Activated CD4-positive, alpha-beta T cell treated with anti-CD3 and anti-CD28 coated beads, Interleukin-2, Interleukin-6, amounts not matched to agents 100 ng/mL and 50 ng/mL, durations not matched to agents 16 hours and 8 hours (primary cell): Measurements from ENCODE around the gene PALLD.
A peak's percentile ranks its signal among the peaks of the same experiment; 100 is the strongest.

Experiments used
- DNase-seq: peaks from one replicate; pipeline ENCODE4 v3.0.0-alpha.2; 2020

PALLD gene

GRCh38 chr4:168560184-168561180 is 63.6 kb downstream of the PALLD start:
- DNase-seq = no peak

DNA sequence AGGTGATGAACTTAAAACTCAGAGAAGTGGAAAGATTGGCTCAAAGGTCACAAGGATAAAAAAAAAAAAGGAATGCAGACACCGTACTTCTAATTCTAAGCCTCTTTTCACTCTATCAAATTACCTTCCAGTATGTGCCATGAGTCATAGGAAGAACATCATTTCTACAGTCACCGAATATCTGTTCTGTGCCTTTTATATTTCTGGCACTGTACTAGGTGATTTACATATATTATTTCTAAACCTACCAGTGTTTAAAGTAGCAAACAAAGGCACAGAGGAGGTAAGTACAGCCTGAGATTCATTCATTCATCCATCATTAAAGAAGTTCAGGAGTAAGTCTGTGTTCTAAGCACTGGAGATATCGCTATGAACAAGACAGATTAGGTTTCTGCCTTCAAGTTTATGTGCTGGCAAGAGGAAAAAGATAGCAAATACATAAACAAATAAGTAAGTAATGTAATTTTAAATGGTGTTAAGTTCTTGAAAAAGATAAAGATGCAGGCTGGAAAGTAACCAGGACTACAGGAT is 65.3 kb downstream of the PALLD start:
- no peak for DNase-seq

DNA sequence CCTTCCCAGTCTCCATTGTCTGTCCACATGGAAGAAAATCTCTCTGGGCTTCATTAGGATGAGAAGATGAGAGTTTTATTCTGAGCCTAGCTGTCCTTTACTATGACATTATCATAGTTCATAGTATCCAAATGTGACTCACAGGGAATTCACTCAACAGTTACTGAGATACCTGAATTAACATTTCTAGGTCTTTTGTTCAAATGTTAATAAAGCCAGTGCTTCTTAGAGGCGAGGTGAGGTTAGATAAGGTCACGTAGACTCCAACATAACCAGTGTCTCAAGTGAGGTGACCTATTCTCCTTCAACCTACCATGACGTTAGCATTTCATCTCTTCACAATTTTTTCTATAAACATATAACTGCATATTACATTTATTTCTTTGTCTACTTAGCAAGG is 67.2 kb downstream of the PALLD start:
- no peak for DNase-seq

- no peak for DNase-seq
Measured at GRCh38 chr4:168565130-168565529, 68.3 kb downstream of the PALLD start.

- no peak for DNase-seq
Measured at GRCh38 chr4:168566726-168567125, 69.9 kb downstream of the PALLD start.

GRCh38 chr4:168569066-168569930 is 72.4 kb downstream of the PALLD start:
- peak; percentile 7 for DNase-seq

DNA sequence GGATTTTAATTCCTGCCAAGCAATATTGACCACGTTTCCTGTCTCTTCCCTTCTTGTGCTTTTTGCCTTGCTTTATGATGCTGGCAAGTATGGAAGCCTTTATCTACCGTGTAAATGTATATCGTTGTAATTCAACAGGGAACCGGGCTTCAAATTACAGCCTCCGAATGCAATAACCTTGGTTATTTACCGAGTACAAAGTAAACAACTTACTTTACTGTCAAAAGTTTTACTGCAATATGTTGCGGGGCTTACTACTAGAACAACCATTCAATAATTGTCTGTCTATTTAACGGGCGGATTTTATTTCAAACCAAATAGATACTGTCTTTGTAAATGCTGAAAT is 73.1 kb downstream of the PALLD start:
- no peak for DNase-seq

- DNase-seq = no peak
Measured at GRCh38 chr4:168570466-168570865, 73.6 kb downstream of the PALLD start.

DNA sequence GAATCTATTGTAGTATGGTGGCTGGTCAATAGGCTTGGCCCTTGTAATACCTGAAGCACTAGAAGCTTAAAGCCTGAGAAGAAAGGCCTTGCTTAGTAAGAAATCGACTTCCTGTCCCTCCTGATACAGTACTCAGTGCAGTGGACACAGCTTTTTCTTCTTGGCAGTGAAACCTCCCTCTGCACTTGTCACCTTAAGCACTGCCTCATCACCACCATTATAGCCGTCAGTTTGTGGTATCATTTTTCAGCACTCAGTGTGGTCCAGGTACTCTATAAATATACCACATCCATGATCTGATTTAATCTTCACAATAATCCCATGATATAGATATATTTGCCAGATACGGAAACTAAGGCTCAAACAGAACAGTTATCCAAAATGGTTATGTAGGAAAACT is 75.2 kb downstream of the PALLD start:
- DNase-seq = no peak

DNA sequence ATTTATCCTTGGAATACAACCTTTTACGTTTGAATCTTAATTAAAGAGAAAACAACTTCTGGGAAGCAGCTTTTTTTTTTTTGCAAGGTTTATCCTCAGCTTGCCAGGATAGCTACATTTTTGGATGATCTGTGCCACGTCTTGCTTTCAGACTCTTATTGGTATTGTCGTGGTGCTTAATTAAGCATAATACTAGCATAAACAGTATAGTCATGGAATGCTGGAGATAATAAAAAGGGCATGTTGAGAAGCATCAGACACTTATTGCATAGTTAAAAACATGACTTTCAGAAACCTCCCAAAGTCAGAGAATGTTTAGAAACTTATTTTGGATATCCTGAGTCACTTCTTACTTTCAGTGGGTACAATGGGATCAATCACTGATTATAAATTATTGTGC is 77.0 kb downstream of the PALLD start:
- no peak for DNase-seq

- DNase-seq = no peak
Measured at GRCh38 chr4:168574581-168575295, 77.9 kb downstream of the PALLD start.

DNA sequence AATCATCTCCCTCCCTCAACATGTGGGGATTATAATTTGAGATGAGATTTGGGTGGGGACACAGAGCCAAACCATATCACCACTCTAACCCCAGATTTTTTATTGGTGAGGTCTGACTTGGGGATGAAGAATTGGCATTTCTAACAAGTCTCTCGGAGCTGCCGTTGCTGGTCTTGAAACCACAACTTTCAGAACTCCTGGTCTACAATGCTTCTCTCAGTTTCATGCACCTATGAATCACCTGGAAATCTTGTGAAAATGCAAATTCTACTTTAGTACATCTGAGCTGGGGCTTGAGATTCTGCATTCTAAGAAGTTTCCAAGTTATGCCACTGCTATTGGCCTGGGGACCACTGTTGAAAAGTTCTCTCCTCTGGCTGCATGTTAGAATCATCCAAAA is 78.6 kb downstream of the PALLD start:
- no peak for DNase-seq

DNA sequence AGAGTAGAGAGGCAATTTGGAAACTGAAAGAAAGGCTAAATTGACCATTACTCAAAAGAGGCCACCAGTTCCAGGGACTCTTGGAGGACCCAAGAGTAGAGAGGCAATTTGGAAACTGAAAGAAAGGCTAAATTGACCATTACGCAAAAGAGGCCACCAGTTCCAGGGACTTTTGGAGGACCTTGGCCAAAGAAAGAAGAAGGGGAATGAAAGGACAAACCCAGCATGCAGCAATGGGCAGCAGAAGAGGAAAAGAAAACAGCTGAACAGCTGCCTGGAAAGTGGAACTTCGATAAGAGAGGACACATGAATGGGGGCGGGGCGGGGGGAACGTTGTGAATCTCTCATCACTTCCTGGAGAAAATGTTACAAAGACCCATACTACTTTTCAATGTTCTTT is 80.8 kb downstream of the PALLD start:
- no peak for DNase-seq

DNA sequence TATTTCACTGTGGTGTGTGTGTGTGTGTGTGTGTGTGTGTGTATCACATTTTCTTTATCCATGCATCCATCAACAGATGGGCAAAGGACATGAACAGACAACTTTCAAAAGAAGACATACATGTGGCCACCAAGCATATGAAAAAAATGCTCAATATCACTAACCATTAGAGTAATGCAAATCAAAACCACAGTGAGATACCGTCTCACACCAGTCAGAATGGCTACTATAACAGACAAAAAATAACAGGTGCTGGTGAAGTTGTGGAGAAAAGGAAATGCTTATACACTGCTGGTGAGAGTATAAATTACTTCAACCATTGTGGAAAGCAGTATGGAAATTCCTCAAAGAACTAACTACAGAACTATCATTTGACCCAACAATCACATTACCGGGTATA is 83.4 kb downstream of the PALLD start:
- DNase-seq = no peak

- peak; percentile 23 for DNase-seq
Measured at GRCh38 chr4:168584321-168584771, 87.5 kb downstream of the PALLD start.

DNA sequence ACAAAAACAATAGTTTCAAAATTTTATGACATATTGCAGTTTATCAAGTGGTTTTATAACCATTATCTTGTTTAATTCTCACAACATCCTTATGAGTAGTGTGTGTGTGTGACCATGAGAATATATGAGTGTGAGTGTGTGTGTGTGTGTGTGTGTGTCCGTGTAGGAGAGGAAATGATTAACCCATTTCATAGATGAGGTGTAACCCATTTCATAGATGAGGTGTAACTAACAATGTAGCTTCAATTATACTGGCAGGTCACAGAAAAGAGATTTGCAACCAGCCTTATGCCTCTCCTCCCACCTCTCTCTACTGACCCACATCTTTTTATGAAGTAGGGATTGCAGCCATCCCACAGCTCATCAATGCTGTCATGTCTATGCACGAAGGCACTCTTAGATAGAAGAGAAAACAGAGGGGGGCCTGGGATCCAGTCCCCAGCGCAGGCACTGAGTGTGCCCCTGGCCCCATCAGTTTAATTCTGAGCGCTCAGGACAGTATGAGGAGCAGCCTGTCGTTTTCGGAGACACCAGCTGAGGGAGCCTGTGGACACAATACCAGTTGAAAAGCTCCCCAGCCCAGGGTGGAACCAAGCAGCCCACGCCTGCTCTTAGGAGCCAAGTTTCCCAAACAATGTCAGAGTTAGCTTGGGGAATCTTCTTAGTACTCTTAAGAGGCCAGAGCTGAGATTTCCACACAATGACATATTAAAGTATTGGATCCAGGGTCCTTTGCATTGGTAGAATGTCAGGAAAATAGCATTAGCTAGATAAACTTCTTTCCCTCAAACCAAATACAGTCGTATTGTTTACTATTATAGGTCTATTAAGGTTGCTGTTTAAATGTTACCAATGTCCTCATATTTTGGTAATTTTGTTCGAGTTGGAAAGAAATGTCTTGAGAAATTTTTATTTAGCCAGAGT is 88.6 kb downstream of the PALLD start:
- DNase-seq = peak; percentile 30

GRCh38 chr4:168586926-168587325 is 90.1 kb downstream of the PALLD start:
- no peak for DNase-seq

GRCh38 chr4:168587411-168588125 is 90.7 kb downstream of the PALLD start:
- DNase-seq = no peak

DNA sequence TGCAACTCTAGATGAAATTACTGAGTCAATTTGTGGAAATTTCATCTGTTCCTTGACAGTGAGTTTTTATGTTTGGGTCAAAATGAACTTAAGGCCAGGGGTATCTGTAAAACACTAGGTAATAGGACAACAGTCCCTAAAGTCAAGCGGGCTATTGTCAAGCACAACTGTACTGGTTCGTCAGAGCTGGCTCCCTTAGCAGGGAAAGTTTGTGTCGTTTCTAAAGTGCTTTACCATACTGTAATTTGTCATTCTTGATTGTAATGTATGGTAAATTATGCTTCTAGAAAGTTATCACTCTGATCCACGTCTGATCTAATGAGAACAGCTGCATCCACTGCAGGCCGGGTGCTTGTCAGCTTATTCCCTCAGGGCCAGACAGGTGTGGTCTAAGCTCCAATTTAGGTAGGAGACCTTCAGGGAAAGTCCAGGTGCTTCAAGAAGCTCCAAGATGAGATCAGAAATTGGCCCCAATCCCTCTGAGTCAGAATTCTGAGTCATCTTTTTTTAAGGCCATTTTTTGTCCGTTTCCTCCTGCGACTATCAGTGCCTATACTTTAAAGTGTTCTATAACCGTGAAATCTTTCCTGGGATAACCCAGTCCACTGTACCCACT is 92.2 kb downstream of the PALLD start:
- DNase-seq = no peak

- DNase-seq = no peak
Measured at GRCh38 chr4:168592676-168593075, 95.8 kb downstream of the PALLD start.

DNA sequence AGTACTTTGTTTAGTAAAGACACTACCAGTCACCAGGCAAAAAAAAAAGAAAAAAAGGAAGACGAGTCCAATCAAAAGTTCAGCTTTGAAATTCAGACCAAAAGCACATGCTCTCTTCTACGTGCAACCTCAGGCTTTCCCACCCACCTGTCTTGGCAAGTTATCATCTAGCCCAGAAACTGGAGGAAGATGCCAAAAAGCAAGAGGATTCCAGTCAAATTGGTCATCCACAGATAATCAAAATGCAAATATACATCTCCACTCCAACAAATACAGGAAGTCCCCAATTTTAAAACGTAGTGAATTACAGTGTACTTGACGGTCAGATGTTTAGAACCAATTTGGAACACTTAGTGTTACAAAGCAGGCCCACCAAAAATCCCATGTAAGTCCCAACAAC is 96.5 kb downstream of the PALLD start:
- DNase-seq = no peak
